H1 (cell line): ENCODE measurements around the gene CACNA2D3. TPM values are rescaled to one million over a fixed set of nuclear protein-coding genes. Genes with fewer than 3 reads are reported as not detected.

Experiments used
- CTCF ChIA-PET: fragments of 300-600 bp; sonication (Branson Sonifier 250); formaldehyde crosslinking; loops from one replicate; lab custom pipeline; 2021; ENCODE audit not compliant: partially characterized antibody; lab: Charles Lee
- POLR2A ChIA-PET: fragments of 300-600 bp; sonication (Branson Sonifier 250); formaldehyde crosslinking; loops from one replicate; lab custom pipeline; 2021; ENCODE audit warnings: inconsistent platforms; ENCODE audit not compliant: partially characterized antibody; lab: Charles Lee
- DNase-seq, 2 experiments: peaks; one replicate each; pipeline versions ENCODE4 v3.0.0 to v3.0.0-alpha.2; 2010 to 2022; ENCODE audit warnings: low spot score in 2 of 2, low read depth in 1 of 2, mixed read lengths in 1 of 2
- FAIRE-seq: peaks from 2 replicates; lab custom pipeline; 2011; peaks lifted over from hg19 to GRCh38; lab: Jason Lieb, UNC
- H2AFZ ChIP-seq: 2 replicates; pipeline ENCODE4 v1.8.1; 2012; ENCODE audit warnings: low read length, inconsistent platforms
- H2AK5ac ChIP-seq: 2 replicates; pipeline ENCODE4 v1.6.1; 2013; ENCODE audit warnings: low read depth, low read length
- H2BK120ac ChIP-seq: replicated peaks from 2 replicates; pipeline ENCODE3; 2013; ENCODE audit warnings: low read depth, low read length, inconsistent platforms
- H2BK12ac ChIP-seq: 2 replicates; pipeline ENCODE4 v1.6.1; 2013; ENCODE audit warnings: low read depth, low read length
- H2BK15ac ChIP-seq: 2 replicates; pipeline ENCODE4 v1.6.1; 2013; ENCODE audit warnings: low read length
- H2BK20ac ChIP-seq: 2 replicates; pipeline ENCODE4 v1.6.1; 2013; ENCODE audit warnings: low read length
- H2BK5ac ChIP-seq: 2 replicates; pipeline ENCODE4 v1.6.1; 2013; ENCODE audit warnings: low read depth, low read length
- H3K14ac ChIP-seq: 2 replicates; pipeline ENCODE4 v1.6.1; 2013; ENCODE audit warnings: inconsistent platforms; ENCODE audit not compliant: insufficient read length
- H3K18ac ChIP-seq: 2 replicates; pipeline ENCODE4 v1.6.1; 2013; ENCODE audit warnings: low read length; ENCODE audit errors: extremely low read depth
- H3K23ac ChIP-seq: 2 replicates; pipeline ENCODE4 v1.6.1; 2013; ENCODE audit warnings: inconsistent platforms; ENCODE audit not compliant: insufficient read length
- H3K23me2 ChIP-seq: 2 replicates; pipeline ENCODE4 v1.6.1; 2013; ENCODE audit warnings: low read depth, low read length
- H3K27ac ChIP-seq: 2 replicates; pipeline ENCODE4 v1.6.1; 2011; ENCODE audit warnings: low read depth, low read length, inconsistent platforms
- H3K27me3 ChIP-seq, 4 experiments: replicated peaks in 1 of 4; 1 replicate in 1 of 4; 2 replicates in 3 of 4; pipeline versions ENCODE4 v1.6.1 to v1.8.1; 2011 to 2013; ENCODE audit warnings: low read length in 3 of 4, mild to moderate bottlenecking in 3 of 4, inconsistent platforms in 2 of 4, mixed read lengths in 2 of 4, moderate library complexity in 1 of 4; ENCODE audit not compliant: control insufficient read depth in 3 of 4, insufficient read depth in 3 of 4; ENCODE audit errors: extremely low read depth in 1 of 4
- H3K36me3 ChIP-seq, 4 experiments: 2 replicates each; pipeline versions ENCODE4 v1.6.1 to v1.8.1; 2011 to 2013; ENCODE audit warnings: mild to moderate bottlenecking in 4 of 4, low read length in 3 of 4, moderate library complexity in 2 of 4, control low read depth in 1 of 4, inconsistent platforms in 1 of 4; ENCODE audit not compliant: insufficient read depth in 4 of 4, control insufficient read depth in 2 of 4
- H3K4ac ChIP-seq: replicated peaks from 2 replicates; pipeline ENCODE3; 2013; ENCODE audit warnings: low read length, low read depth, mixed read lengths, inconsistent platforms; ENCODE audit not compliant: insufficient read length
- H3K4me1 ChIP-seq, 4 experiments: replicated peaks in 1 of 4; 1 replicate in 1 of 4; 2 replicates in 3 of 4; pipeline versions ENCODE4 v1.6.1 to v1.8.1; 2011 to 2013; ENCODE audit warnings: low read length in 3 of 4, inconsistent platforms in 2 of 4, mixed read lengths in 1 of 4; ENCODE audit not compliant: insufficient read depth in 4 of 4, control insufficient read depth in 3 of 4
- H3K4me2 ChIP-seq, 2 experiments: 2 replicates each; pipeline versions ENCODE4 v1.6.1 to v1.8.1; 2011 to 2013; ENCODE audit warnings: low read depth in 2 of 2, low read length in 2 of 2, control low read depth in 1 of 2, inconsistent platforms in 1 of 2, mild to moderate bottlenecking in 1 of 2; ENCODE audit not compliant: insufficient read depth in 1 of 2
- H3K4me3 ChIP-seq, 4 experiments: fragments of 200-600, 300-600 bp in 1 of 4; sonication (generic), shearing (Covaris generic), sonication (Bioruptor Twin) in 1 of 4; 2 replicates each; pipeline versions ENCODE4 v1.5.1 to v1.8.1; 2011 to 2016; ENCODE audit warnings: low read length in 4 of 4, low read depth in 3 of 4, control low read depth in 2 of 4, inconsistent platforms in 2 of 4, mild to moderate bottlenecking in 2 of 4, mixed read lengths in 1 of 4, moderate library complexity in 1 of 4; ENCODE audit not compliant: insufficient read depth in 2 of 4; ENCODE audit errors: extremely low read depth in 1 of 4
- H3K56ac ChIP-seq: replicated peaks from 2 replicates; pipeline ENCODE3; 2013; ENCODE audit warnings: low read depth, mild to moderate bottlenecking, mixed read lengths, low read length, inconsistent platforms; ENCODE audit not compliant: insufficient read length
- H3K79me1 ChIP-seq: 2 replicates; pipeline ENCODE4 v1.6.1; 2013; ENCODE audit warnings: low read depth, low read length, control low read depth
- H3K79me2 ChIP-seq, 2 experiments: 2 replicates each; pipeline versions ENCODE4 v1.6.1 to v1.8.1; 2012 to 2013; ENCODE audit warnings: low read length in 2 of 2, mild to moderate bottlenecking in 2 of 2, inconsistent platforms in 1 of 2; ENCODE audit not compliant: insufficient read depth in 2 of 2, control insufficient read depth in 1 of 2
- H3K9ac ChIP-seq, 4 experiments: replicated peaks in 1 of 4; 1 replicate in 1 of 4; 2 replicates in 3 of 4; pipeline versions ENCODE4 v1.6.1 to v1.8.1; 2011 to 2013; ENCODE audit warnings: low read depth in 3 of 4, low read length in 3 of 4, control low read depth in 2 of 4, mild to moderate bottlenecking in 2 of 4, moderate library complexity in 2 of 4, inconsistent platforms in 1 of 4; ENCODE audit errors: extremely low read depth in 1 of 4
- H3K9me3 ChIP-seq, 2 experiments: 2 replicates each; pipeline versions ENCODE4 v1.6.1 to v1.8.1; 2012 to 2013; ENCODE audit warnings: mild to moderate bottlenecking in 2 of 2, moderate library complexity in 2 of 2, control low read depth in 1 of 2, inconsistent platforms in 1 of 2, low read depth in 1 of 2, low read length in 1 of 2, mixed read lengths in 1 of 2; ENCODE audit not compliant: insufficient read depth in 2 of 2
- H4K20me1 ChIP-seq, 2 experiments: replicated peaks in 1 of 2; 2 replicates each; pipeline versions ENCODE3 to v1.8.1; 2011 to 2013; ENCODE audit warnings: inconsistent platforms in 2 of 2, low read length in 2 of 2, mild to moderate bottlenecking in 1 of 2; ENCODE audit not compliant: insufficient read depth in 2 of 2, control insufficient read depth in 1 of 2
- H4K5ac ChIP-seq: 2 replicates; pipeline ENCODE4 v1.6.1; 2013; ENCODE audit warnings: low read length, low read depth, mixed read lengths, inconsistent platforms; ENCODE audit not compliant: insufficient read length
- H4K8ac ChIP-seq: 2 replicates; pipeline ENCODE4 v1.8.0; 2013; ENCODE audit warnings: mild to moderate bottlenecking, moderate library complexity, low read length, inconsistent platforms; ENCODE audit not compliant: insufficient read depth; ENCODE audit errors: extremely low read depth
- H4K91ac ChIP-seq: replicated peaks from 2 replicates; pipeline ENCODE3; 2013; ENCODE audit warnings: low read length, mixed read lengths, inconsistent platforms; ENCODE audit not compliant: insufficient read length
- CREB1 ChIP-seq: IDR thresholded peaks from 2 replicates; pipeline ENCODE4 v1.6.1; 2012; ENCODE audit warnings: inconsistent platforms
- GABPA ChIP-seq: IDR thresholded peaks from 2 replicates; pipeline ENCODE4 v1.6.1; 2011; ENCODE audit warnings: mild to moderate bottlenecking, low read length, moderate library complexity, borderline replicate concordance; ENCODE audit not compliant: insufficient read depth
- JUN ChIP-seq: IDR thresholded peaks from 2 replicates; pipeline ENCODE4 v1.6.1; 2011; ENCODE audit warnings: low read depth, mild to moderate bottlenecking, improper control_type of control experiment, low read length
- MAX ChIP-seq: IDR thresholded peaks from 2 replicates; pipeline ENCODE4 v1.6.1; 2012; ENCODE audit warnings: inconsistent platforms
- POU5F1 ChIP-seq: IDR thresholded peaks from 2 replicates; pipeline ENCODE4 v1.6.1; 2011; ENCODE audit warnings: low read depth, mild to moderate bottlenecking, low read length, moderate library complexity
- RAD21 ChIP-seq, 2 experiments: IDR thresholded peaks in 1 of 2; conservative IDR thresholded peaks in 1 of 2; 2 replicates each; pipeline ENCODE4 v1.6.1; 2011; ENCODE audit warnings: low read depth in 2 of 2, low read length in 2 of 2, improper control_type of control experiment in 1 of 2, inconsistent platforms in 1 of 2, mild to moderate bottlenecking in 1 of 2, moderate library complexity in 1 of 2
- RXRA ChIP-seq: IDR thresholded peaks from 2 replicates; pipeline ENCODE4 v1.6.1; 2011; ENCODE audit warnings: low read depth, mild to moderate bottlenecking, low read length, moderate library complexity; ENCODE audit not compliant: insufficient read depth
- TCF12 ChIP-seq: IDR thresholded peaks from 2 replicates; pipeline ENCODE4 v1.6.1; 2011; ENCODE audit warnings: low read depth, mild to moderate bottlenecking, low read length
- WGBS, 2 experiments: shearing (Covaris generic) in 1 of 2; methylation state at CpG; one replicate each; pipeline versions ENCODE4 v1.1.6 to v1.1.7; 2013 to 2015; ENCODE audit warnings: low lambda C conversion rate in 2 of 2, mixed read lengths in 2 of 2, inconsistent platforms in 1 of 2, low coverage in 1 of 2, missing lambda C conversion rate in 1 of 2; ENCODE audit not compliant: insufficient replicate concordance in 2 of 2, insufficient coverage in 1 of 2, insufficient read length in 1 of 2; ENCODE audit errors: extremely low coverage in 1 of 2, missing lambda C conversion rate in 1 of 2; 5-methylcytosine and 5-hydroxymethylcytosine counted together
- polyA plus RNA-seq, 7 experiments: library from polyadenylated mRNA; depleted of rRNA in 3 of 7; stranded (reverse) in 5 of 7; unstranded in 2 of 7; fragments of >200 nt in 5 of 7; fragments of 200-250 nt in 2 of 7; gene quantifications; 1 replicate in 5 of 7; 2 replicates in 1 of 7; 4 replicates in 1 of 7; pipeline versions ENCODE4 v1.2.1 to v1.2.3, GENCODE V29; 2011 to 2013; ENCODE audit warnings: missing spikeins in 2 of 7, mixed read lengths in 2 of 7
- total RNA-seq: library from RNA; stranded (reverse); fragmentation: NEBNext Ultra II Directional; extraction: Animal tissue kit (Norgen Biotek cat#: 25700); gene quantifications from 2 replicates; pipeline ENCODE4 v1.2.1, GENCODE V29; 2021

CACNA2D3 gene
- total and polyA plus RNA-seq, 2 of the 8 experiments (the other 6 are each of a cell fraction or from before 2014, with no cell fraction given), result 1.5 to 1.8 TPM

- Histone ChIP-seq H3K23ac (no peak overlapping the region), H3K56ac (no peak overlapping the region), H3K4me1 (peaks cover 0 to 3% (median 2%) of the 10 kb centered on the region in 4 experiments; a peak in 3 of 7 replicates), H3K4me2 (no peak overlapping the region), H2BK120ac (no peak overlapping the region), H3K9me3 (no peaks in the 10 kb centered on the region), H4K91ac (no peak overlapping the region), H2BK5ac (no peak overlapping the region), H2BK12ac (no peak overlapping the region), H3K27me3 (no peaks in the 10 kb centered on the region), H3K14ac (no peak overlapping the region), H3K9ac (no peak overlapping the region), H2AK5ac (no peak overlapping the region), H3K4me3 (no peak overlapping the region), H4K8ac (no peak overlapping the region), H2BK20ac (no peak overlapping the region), H3K23me2 (no peaks in the 10 kb centered on the region), H4K20me1 (no peaks in the 10 kb centered on the region), H3K18ac (no peak overlapping the region), H3K36me3 (no peaks in the 10 kb centered on the region), H3K79me2 (no peaks in the 10 kb centered on the region), H3K4ac (no peak overlapping the region), H2AFZ (no peak overlapping the region), H3K27ac (no peak overlapping the region), H3K79me1 (no peaks in the 10 kb centered on the region), H4K5ac (no peak overlapping the region), H2BK15ac (no peak overlapping the region)
- FAIRE-seq (no peak), DNase-seq (no peak)
- ChIA-PET CTCF (interaction anchor here (0.6 to 0.9 kb wide), 2 partner anchors 12 kb away, joined by 3 read pairs; no protein-coding TSS in a partner anchor), POLR2A (no interaction called here)
- TF ChIP-seq TCF12 (no peak), MAX (no peak), RAD21 (IDR thresholded peaks at IDR 0.05 in 1 of 2, conservative IDR thresholded peaks at IDR 0.05 in 1 of 2; ENCODE audit: low read depth in 2 of 2, low read length in 2 of 2) (no peak), GABPA (no peak), CREB1 (no peak), JUN (no peak), POU5F1 (no peak), RXRA (no peak)
- WGBS, 2 experiments, result 92% methylated on average over 2 of the region's 2 CpGs; no CpG with 5 or more reads in 1 of the 2 experiments
Measured at GRCh38 chr3:54324103-54324502, 201.8 kb downstream of the CACNA2D3 start.
